Measurements from ENCODE around the gene OR51M1.

- TF ChIP-seq POLR2AphosphoS5 (IDR thresholded peaks at IDR 0.05; ENCODE audit: borderline replicate concordance, low read depth, low read length) (no peak), EZH2 (IDR thresholded peaks at IDR 0.05) (no peak)
Measured at GRCh38 chr11:5369789-5370188, 13.8 kb upstream of the OR51M1 start.

All from SK-N-MC (cell line).